Activated naive CD8-positive, alpha-beta T cell treated with anti-CD3 and anti-CD28 coated beads, Interleukin-2, amount 50 U/mL, for 24 hours (primary cell): Measurements from ENCODE around the gene GOLGA6L2.

ENCODE experiments used
- ATAC-seq: fragments of 150-1000 bp; cut with Tn5 transposase; one replicate; pipeline ENCODE4 v1.10.0; 2021
- DNase-seq: peaks from one replicate; pipeline ENCODE4 v3.0.0; 2021
- H3K27ac Mint-ChIP-seq: one replicate; pipeline ENCODE4 v1.8.0; 2021; ENCODE audit warnings: mild to moderate bottlenecking, mixed read lengths
- H3K27me3 Mint-ChIP-seq: one replicate; pipeline ENCODE4 v1.8.0; 2021; ENCODE audit warnings: mixed read lengths
- H3K36me3 Mint-ChIP-seq: one replicate; pipeline ENCODE4 v1.8.0; 2021; ENCODE audit warnings: low read depth, mixed read lengths
- H3K4me1 Mint-ChIP-seq: one replicate; pipeline ENCODE4 v1.8.0; 2021; ENCODE audit warnings: mixed read lengths
- H3K4me3 Mint-ChIP-seq: one replicate; pipeline ENCODE4 v1.8.0; 2021; ENCODE audit warnings: mild to moderate bottlenecking, moderate library complexity, mixed read lengths
- H3K9me3 Mint-ChIP-seq: one replicate; pipeline ENCODE4 v1.8.0; 2021; ENCODE audit warnings: mixed read lengths

GOLGA6L2 gene

GRCh38 chr15:23447107-23447500 is at the start of gene GOLGA6L2:
Gene GOLGA6L2 (minus strand): TSS chr15:23447243. CDS start chr15:23447181, 62 bp downstream.
- Mint-ChIP-seq H3K27ac (no peak within 1 kb of the TSS), H3K9me3 (no peaks in the 10 kb centered on the region), H3K4me1 (no peaks in the 10 kb centered on the region), H3K27me3 (peaks cover 3% of the 10 kb centered on the region), H3K4me3 (no peak within 1 kb of the TSS), H3K36me3 (no peaks in the 10 kb centered on the region)
- DNase-seq: no peak
- ATAC-seq: no peak

GRCh38 chr15:23484870-23485269 is 37.8 kb upstream of the GOLGA6L2 start:
- Mint-ChIP-seq H3K4me3 (no peak overlapping the region), H3K36me3 (no peaks in the 10 kb centered on the region), H3K27me3 (peaks cover 4% of the 10 kb centered on the region), H3K9me3 (no peaks in the 10 kb centered on the region), H3K27ac (no peak overlapping the region), H3K4me1 (no peaks in the 10 kb centered on the region)
- DNase-seq (no peak), ATAC-seq (no peak)

- Mint-ChIP-seq H3K9me3 (no peaks in the 10 kb centered on the region), H3K4me1 (no peaks in the 10 kb centered on the region), H3K27ac (no peak overlapping the region), H3K27me3 (peaks cover 4% of the 10 kb centered on the region), H3K4me3 (no peak overlapping the region), H3K36me3 (no peaks in the 10 kb centered on the region)
- DNase-seq: no peak
- no peak for ATAC-seq
Measured at GRCh38 chr15:23483821-23484299, 36.8 kb upstream of the GOLGA6L2 start.

- no peak overlapping the region for H3K4me3 Mint-ChIP-seq
- peaks cover 4% of the 10 kb centered on the region for H3K27me3 Mint-ChIP-seq
- H3K4me1 Mint-ChIP-seq: no peaks in the 10 kb centered on the region
- DNase-seq: no peak
- ATAC-seq: no peak
- no peaks in the 10 kb centered on the region for H3K9me3 Mint-ChIP-seq
- H3K36me3 Mint-ChIP-seq: no peaks in the 10 kb centered on the region
- no peak overlapping the region for H3K27ac Mint-ChIP-seq
Measured at GRCh38 chr15:23482764-23483489, 35.9 kb upstream of the GOLGA6L2 start.

- Mint-ChIP-seq H3K36me3 (no peaks in the 10 kb centered on the region), H3K9me3 (no peaks in the 10 kb centered on the region), H3K4me3 (no peak overlapping the region), H3K27ac (no peak overlapping the region), H3K4me1 (no peaks in the 10 kb centered on the region), H3K27me3 (peaks cover 4% of the 10 kb centered on the region)
- ATAC-seq (no peak), DNase-seq (no peak)
Measured at GRCh38 chr15:23482228-23482627, 35.2 kb upstream of the GOLGA6L2 start.

GRCh38 chr15:23477920-23478319 is 30.9 kb upstream of the GOLGA6L2 start:
- H3K4me1 Mint-ChIP-seq: no peaks in the 10 kb centered on the region
- DNase-seq (no peak), ATAC-seq (no peak)
- no peaks in the 10 kb centered on the region for H3K36me3 Mint-ChIP-seq
- no peak overlapping the region for H3K27ac Mint-ChIP-seq
- no peaks in the 10 kb centered on the region for H3K27me3 Mint-ChIP-seq
- no peak overlapping the region for H3K4me3 Mint-ChIP-seq
- H3K9me3 Mint-ChIP-seq: no peaks in the 10 kb centered on the region

- DNase-seq: no peak
- no peaks in the 10 kb centered on the region for H3K4me1 Mint-ChIP-seq
- no peak overlapping the region for H3K4me3 Mint-ChIP-seq
- H3K27me3 Mint-ChIP-seq: no peaks in the 10 kb centered on the region
- H3K9me3 Mint-ChIP-seq: no peaks in the 10 kb centered on the region
- H3K36me3 Mint-ChIP-seq: no peaks in the 10 kb centered on the region
- H3K27ac Mint-ChIP-seq: no peak overlapping the region
- ATAC-seq: no peak
Measured at GRCh38 chr15:23472678-23473077, 25.6 kb upstream of the GOLGA6L2 start.

GRCh38 chr15:23472033-23472432 is 25.0 kb upstream of the GOLGA6L2 start:
- H3K4me3 Mint-ChIP-seq: no peak overlapping the region
- no peak for DNase-seq
- ATAC-seq: no peak
- no peaks in the 10 kb centered on the region for H3K9me3 Mint-ChIP-seq
- H3K27me3 Mint-ChIP-seq: no peaks in the 10 kb centered on the region
- no peak overlapping the region for H3K27ac Mint-ChIP-seq
- no peaks in the 10 kb centered on the region for H3K4me1 Mint-ChIP-seq
- H3K36me3 Mint-ChIP-seq: no peaks in the 10 kb centered on the region

- H3K4me3 Mint-ChIP-seq: no peak overlapping the region
- ATAC-seq (no peak), DNase-seq (no peak)
- no peaks in the 10 kb centered on the region for H3K4me1 Mint-ChIP-seq
- no peaks in the 10 kb centered on the region for H3K9me3 Mint-ChIP-seq
- no peak overlapping the region for H3K27ac Mint-ChIP-seq
- no peaks in the 10 kb centered on the region for H3K36me3 Mint-ChIP-seq
- no peaks in the 10 kb centered on the region for H3K27me3 Mint-ChIP-seq
Measured at GRCh38 chr15:23467110-23467600, 20.1 kb upstream of the GOLGA6L2 start.

- H3K27me3 Mint-ChIP-seq: peaks cover 4% of the 10 kb centered on the region
- H3K27ac Mint-ChIP-seq: no peak overlapping the region
- H3K36me3 Mint-ChIP-seq: no peaks in the 10 kb centered on the region
- no peak overlapping the region for H3K4me3 Mint-ChIP-seq
- H3K4me1 Mint-ChIP-seq: no peaks in the 10 kb centered on the region
- no peaks in the 10 kb centered on the region for H3K9me3 Mint-ChIP-seq
- ATAC-seq (no peak), DNase-seq (no peak)
Measured at GRCh38 chr15:23457890-23458289, 10.8 kb upstream of the GOLGA6L2 start.

GRCh38 chr15:23446215-23447106 is 582 bp downstream of the GOLGA6L2 start:
- no peak overlapping the region for H3K27ac Mint-ChIP-seq
- DNase-seq (no peak), ATAC-seq (no peak)
- no peak overlapping the region for H3K4me3 Mint-ChIP-seq
- no peaks in the 10 kb centered on the region for H3K9me3 Mint-ChIP-seq
- H3K27me3 Mint-ChIP-seq: peaks cover 3% of the 10 kb centered on the region
- H3K4me1 Mint-ChIP-seq: no peaks in the 10 kb centered on the region
- no peaks in the 10 kb centered on the region for H3K36me3 Mint-ChIP-seq

GRCh38 chr15:23444269-23444668 is 2.8 kb downstream of the GOLGA6L2 start:
- Mint-ChIP-seq H3K4me1 (no peaks in the 10 kb centered on the region), H3K4me3 (no peak overlapping the region), H3K9me3 (no peaks in the 10 kb centered on the region), H3K27ac (no peak overlapping the region), H3K27me3 (peaks cover 3% of the 10 kb centered on the region), H3K36me3 (no peaks in the 10 kb centered on the region)
- ATAC-seq: no peak
- DNase-seq: no peak

GRCh38 chr15:23441204-23441603 is 5.8 kb downstream of the GOLGA6L2 start:
- Mint-ChIP-seq H3K4me1 (no peaks in the 10 kb centered on the region), H3K27ac (no peak overlapping the region), H3K4me3 (no peak overlapping the region), H3K36me3 (no peaks in the 10 kb centered on the region), H3K27me3 (peaks cover 3% of the 10 kb centered on the region), H3K9me3 (no peaks in the 10 kb centered on the region)
- no peak for DNase-seq
- ATAC-seq: no peak

- Mint-ChIP-seq H3K4me1 (no peaks in the 10 kb centered on the region), H3K27ac (no peak overlapping the region), H3K4me3 (no peak overlapping the region), H3K36me3 (no peaks in the 10 kb centered on the region), H3K27me3 (peaks cover 3% of the 10 kb centered on the region), H3K9me3 (no peaks in the 10 kb centered on the region)
- ATAC-seq (no peak), DNase-seq (no peak)
Measured at GRCh38 chr15:23440596-23440995, 6.4 kb downstream of the GOLGA6L2 start.

GRCh38 chr15:23439513-23439912 is 7.5 kb downstream of the GOLGA6L2 start:
- DNase-seq: no peak
- Mint-ChIP-seq H3K27ac (no peak overlapping the region), H3K27me3 (peaks cover 3% of the 10 kb centered on the region), H3K4me3 (no peak overlapping the region), H3K9me3 (no peaks in the 10 kb centered on the region), H3K36me3 (no peaks in the 10 kb centered on the region), H3K4me1 (no peaks in the 10 kb centered on the region)
- ATAC-seq: no peak
